GM12892 (cell line): ENCODE results near the gene VAT1.

Source experiments
- POLR2A ChIP-seq: IDR thresholded peaks from 2 replicates; pipeline ENCODE4 v1.6.1; 2011; ENCODE audit warnings: low read depth, low read length, control low read depth
- POLR2AphosphoS5 ChIP-seq: IDR thresholded peaks from 2 replicates; pipeline ENCODE4 v1.6.1; 2011; ENCODE audit warnings: low read depth, low read length, control low read depth
- TAF1 ChIP-seq: IDR thresholded peaks from 2 replicates; pipeline ENCODE4 v1.6.1; 2011; ENCODE audit warnings: low read depth, mild to moderate bottlenecking, control low read depth, low read length, borderline replicate concordance

GRCh38 chr17:43024407-43025289, 2.5 kb upstream of the VAT1 start, which contains the start of gene RND2:
- TF ChIP-seq POLR2A, result no peak
- TF ChIP-seq POLR2AphosphoS5, result no peak
- no peak for TF ChIP-seq TAF1
